GM19395 (cell line): ENCODE results near the gene EML1.
A peak's percentile ranks its signal among the peaks of the same experiment; 100 is the strongest.

Source experiments
- ATAC-seq: cut with Tn5 transposase; IDR thresholded peaks from one replicate; pipeline ENCODE4 v1.9.1; 2021; ENCODE audit warnings: mild to moderate bottlenecking, moderate library complexity; ENCODE audit not compliant: unreplicated experiment

The EML1 gene

GRCh38 chr14:99952039-99952438, 158.8 kb downstream of the EML1 start:
- ATAC-seq, result no peak

- ATAC-seq, result no peak
Observed at GRCh38 chr14:99952453-99952852, 159.2 kb downstream of the EML1 start.

GRCh38 chr14:99955826-99956455, 162.7 kb downstream of the EML1 start:
- ATAC-seq, result no peak

- ATAC-seq, result no peak
Observed at GRCh38 chr14:99958380-99958779, 165.2 kb downstream of the EML1 start.

- no peak for ATAC-seq
Observed at GRCh38 chr14:99961826-99962518, 168.8 kb downstream of the EML1 start.

GRCh38 chr14:99964979-99965378, 171.8 kb downstream of the EML1 start:
- no peak for ATAC-seq

GRCh38 chr14:99966037-99966835, 173.0 kb downstream of the EML1 start:
- ATAC-seq, result no peak

- no peak for ATAC-seq
Observed at GRCh38 chr14:99966912-99967311, 173.7 kb downstream of the EML1 start.

GRCh38 chr14:99968191-99968920, 175.1 kb downstream of the EML1 start:
- ATAC-seq, result no peak

- no peak for ATAC-seq
Observed at GRCh38 chr14:99968941-99969340, 175.7 kb downstream of the EML1 start.

- ATAC-seq, result no peak
Observed at GRCh38 chr14:99969673-99970322, 176.6 kb downstream of the EML1 start.

- ATAC-seq, result peak; percentile 68
Observed at GRCh38 chr14:99971087-99971940, 178.1 kb downstream of the EML1 start.

GRCh38 chr14:99971941-99972747, 178.9 kb downstream of the EML1 start:
- peak; percentile 32 for ATAC-seq

GRCh38 chr14:99972748-99973466, 179.7 kb downstream of the EML1 start:
- ATAC-seq, result no peak

GRCh38 chr14:99975190-99975589, 182.0 kb downstream of the EML1 start:
- ATAC-seq, result no peak

GRCh38 chr14:99976021-99976420, 182.8 kb downstream of the EML1 start:
- ATAC-seq, result no peak

- ATAC-seq, result no peak
Observed at GRCh38 chr14:99976681-99977080, 183.5 kb downstream of the EML1 start.

- no peak for ATAC-seq
Observed at GRCh38 chr14:99980299-99980698, 187.1 kb downstream of the EML1 start.
